Suprapubic skin (tissue), 4 donors: ENCODE results near the gene NCAPH2. TPM values are rescaled to one million over a fixed set of nuclear protein-coding genes. Genes with fewer than 3 reads are reported as not detected.

Experiments used
- DNase-seq, 2 donors: peaks; one replicate each; pipeline ENCODE4 v3.0.0-alpha.2; 2019; ENCODE audit warnings: low spot score in 2 of 2
- H3K27ac ChIP-seq: fragments of 200-600 bp; sonication (generic); one replicate; pipeline ENCODE4 v1.5.1; 2019
- H3K27me3 ChIP-seq: fragments of 200-600 bp; sonication (generic); one replicate; pipeline ENCODE4 v1.5.1; 2019
- H3K36me3 ChIP-seq: fragments of 200-600 bp; sonication (generic); one replicate; pipeline ENCODE4 v1.5.1; 2019
- H3K4me1 ChIP-seq: fragments of 200-600 bp; sonication (generic); one replicate; pipeline ENCODE4 v1.5.1; 2019
- H3K4me3 ChIP-seq: fragments of 200-600 bp; sonication (generic); one replicate; pipeline ENCODE4 v1.5.1; 2019; ENCODE audit warnings: mild to moderate bottlenecking
- H3K9me3 ChIP-seq: fragments of 200-600 bp; sonication (generic); one replicate; pipeline ENCODE4 v1.5.1; 2019
- EP300 ChIP-seq: sonication (generic); formaldehyde crosslinking; IDR thresholded peaks from one replicate; pipeline ENCODE4 v1.6.1; 2017; ENCODE audit warnings: antibody characterized with exemption
- POLR2A ChIP-seq, 2 donors: fragments of 450-650 bp; IDR thresholded peaks; one replicate each; pipeline ENCODE4 v1.6.1; 2017; ENCODE audit warnings: antibody characterized with exemption in 2 of 2, mild to moderate bottlenecking in 2 of 2, moderate library complexity in 2 of 2
- POLR2AphosphoS5 ChIP-seq, 3 donors: sonication (generic); formaldehyde crosslinking; IDR thresholded peaks; one replicate each; pipeline ENCODE4 v1.6.1; 2017; ENCODE audit warnings: antibody characterized with exemption in 3 of 3
- WGBS: methylation state at CpG from one replicate; pipeline ENCODE4 v1.1.5; 2018; 5-methylcytosine and 5-hydroxymethylcytosine counted together
- total RNA-seq, 4 donors: library from RNA; depleted of rRNA; stranded (reverse); fragments of >200 nt; gene quantifications; one replicate each; pipeline ENCODE4 v1.1.0, GENCODE V29; 2016
- TF ChIP-seq, protein P1 (sequence below), 2 donors: fragments of 200-600 bp in 1 of 2; fragments of 450-650 bp in 1 of 2; sonication (generic) in 1 of 2; IDR thresholded peaks; one replicate each; pipeline ENCODE4 v1.5.1; 2016 to 2019; ENCODE audit warnings: antibody characterized with exemption in 2 of 2, mild to moderate bottlenecking in 1 of 2, moderate library complexity in 1 of 2

NCAPH2 gene
- total RNA-seq, 4 donors from 2014 or later = 39.6 to 51.9 (median 50.0) TPM

- no peaks in the 10 kb centered on the region for H3K27me3 ChIP-seq
- peaks cover 51% of the 10 kb centered on the region for H3K36me3 ChIP-seq
- H3K4me1 ChIP-seq = peaks cover 42% of the 10 kb centered on the region
- 100% methylated on average over 6 of the region's 22 CpGs for WGBS
- H3K27ac ChIP-seq = no peak overlapping the region
- H3K9me3 ChIP-seq = no peaks in the 10 kb centered on the region
- no peak for DNase-seq
- no peak overlapping the region for H3K4me3 ChIP-seq
- TF ChIP-seq, protein P1, sequence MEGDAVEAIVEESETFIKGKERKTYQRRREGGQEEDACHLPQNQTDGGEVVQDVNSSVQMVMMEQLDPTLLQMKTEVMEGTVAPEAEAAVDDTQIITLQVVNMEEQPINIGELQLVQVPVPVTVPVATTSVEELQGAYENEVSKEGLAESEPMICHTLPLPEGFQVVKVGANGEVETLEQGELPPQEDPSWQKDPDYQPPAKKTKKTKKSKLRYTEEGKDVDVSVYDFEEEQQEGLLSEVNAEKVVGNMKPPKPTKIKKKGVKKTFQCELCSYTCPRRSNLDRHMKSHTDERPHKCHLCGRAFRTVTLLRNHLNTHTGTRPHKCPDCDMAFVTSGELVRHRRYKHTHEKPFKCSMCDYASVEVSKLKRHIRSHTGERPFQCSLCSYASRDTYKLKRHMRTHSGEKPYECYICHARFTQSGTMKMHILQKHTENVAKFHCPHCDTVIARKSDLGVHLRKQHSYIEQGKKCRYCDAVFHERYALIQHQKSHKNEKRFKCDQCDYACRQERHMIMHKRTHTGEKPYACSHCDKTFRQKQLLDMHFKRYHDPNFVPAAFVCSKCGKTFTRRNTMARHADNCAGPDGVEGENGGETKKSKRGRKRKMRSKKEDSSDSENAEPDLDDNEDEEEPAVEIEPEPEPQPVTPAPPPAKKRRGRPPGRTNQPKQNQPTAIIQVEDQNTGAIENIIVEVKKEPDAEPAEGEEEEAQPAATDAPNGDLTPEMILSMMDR (IDR thresholded peaks at IDR 0.05) = no peak
- TF ChIP-seq POLR2A (IDR thresholded peaks at IDR 0.05) (no peak), POLR2AphosphoS5 (IDR thresholded peaks at IDR 0.05) (no peak), EP300 (no peak)
Observed at GRCh38 chr22:50467773-50468440, 40.1 kb upstream of the NCAPH2 start.

DNA sequence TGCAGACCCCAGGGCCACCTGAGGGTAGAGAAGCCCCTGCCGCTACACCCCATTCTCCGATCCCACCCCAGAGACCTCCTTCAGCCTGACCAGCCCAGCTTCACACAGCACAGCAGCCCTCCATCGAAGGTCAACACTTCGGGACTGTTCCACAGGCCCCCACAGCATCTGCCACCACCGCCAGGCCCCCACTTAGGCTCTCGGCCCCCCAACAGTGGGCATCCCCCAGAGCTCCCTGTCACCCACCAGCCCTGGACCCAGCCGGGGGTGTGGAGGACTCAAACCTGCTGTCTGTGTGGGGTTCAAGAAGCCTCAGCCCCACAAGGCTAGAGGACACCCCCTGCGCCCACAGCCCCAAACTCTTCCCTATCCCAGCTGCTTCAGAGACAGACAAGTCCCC, 39.4 kb upstream of the NCAPH2 start:
- Histone ChIP-seq H3K27me3 (no peaks in the 10 kb centered on the region), H3K9me3 (no peaks in the 10 kb centered on the region), H3K4me1 (peaks cover 49% of the 10 kb centered on the region), H3K27ac (no peak overlapping the region), H3K36me3 (peaks cover 44% of the 10 kb centered on the region), H3K4me3 (no peak overlapping the region)
- WGBS = 100% methylated on average over 3 of the region's 8 CpGs
- TF ChIP-seq POLR2A (IDR thresholded peaks at IDR 0.05) = no peak
- no peak for TF ChIP-seq POLR2AphosphoS5 (IDR thresholded peaks at IDR 0.05)
- TF ChIP-seq EP300 = no peak
- TF ChIP-seq, protein P1 (IDR thresholded peaks at IDR 0.05) = no peak
- no peak for DNase-seq

DNA sequence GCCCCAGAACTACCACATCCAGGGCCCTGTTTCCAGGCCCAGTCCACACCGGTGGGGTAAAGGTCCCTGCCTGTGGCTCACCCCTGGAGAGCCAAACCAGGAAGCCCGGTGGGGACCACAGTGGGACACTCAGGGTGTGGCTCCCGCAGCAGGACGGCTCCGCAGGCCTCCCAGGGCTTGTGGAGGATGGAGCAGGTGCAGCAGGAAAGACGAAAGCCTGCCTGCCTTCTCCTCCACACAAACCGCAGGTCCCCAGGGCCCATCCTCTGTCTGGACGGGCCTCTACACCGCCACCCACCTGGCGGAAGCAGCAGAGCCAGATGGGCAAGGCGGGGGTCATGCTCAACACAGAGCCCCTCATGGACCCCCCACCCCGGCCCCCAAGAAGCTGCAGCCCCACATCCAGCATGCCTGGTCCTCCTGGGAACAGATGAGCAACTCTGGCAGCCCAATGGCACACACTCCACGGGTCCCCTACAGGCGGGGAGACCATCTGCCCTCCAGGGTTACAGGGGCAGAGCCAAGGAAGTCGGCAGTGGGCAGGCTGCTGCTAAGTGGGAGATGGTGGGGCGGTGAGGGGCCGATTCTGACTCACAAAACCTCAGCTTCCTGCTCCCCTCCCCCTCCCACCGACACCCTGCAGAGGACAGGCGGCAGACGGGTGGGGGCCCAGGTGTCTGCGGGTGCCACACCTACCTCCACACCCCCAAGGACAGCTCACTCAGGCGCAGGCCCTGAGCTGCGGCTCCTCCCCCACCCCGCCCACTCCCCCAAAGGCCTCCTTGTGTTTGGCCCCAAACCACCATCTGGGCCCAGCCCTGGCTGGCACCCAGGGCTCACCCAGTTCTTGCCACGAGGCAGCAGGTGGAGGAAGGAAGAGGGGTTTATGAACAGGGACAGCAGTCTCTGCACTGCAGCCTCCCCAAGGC, 38.4 kb upstream of the NCAPH2 start:
- WGBS = no CpG with 5 or more reads among the region's 25 CpGs
- H3K27me3 ChIP-seq = no peaks in the 10 kb centered on the region
- H3K36me3 ChIP-seq = peaks cover 34% of the 10 kb centered on the region
- peak overlapping the region; percentile 11 for H3K4me3 ChIP-seq
- peaks cover 55% of the 10 kb centered on the region for H3K4me1 ChIP-seq
- no peaks in the 10 kb centered on the region for H3K9me3 ChIP-seq
- H3K27ac ChIP-seq = peak overlapping the region; percentile 63
- TF ChIP-seq EP300 (no peak), POLR2AphosphoS5 (IDR thresholded peaks at IDR 0.05) (no peak), POLR2A (IDR thresholded peaks at IDR 0.05) (no peak)
- TF ChIP-seq, protein P1 (IDR thresholded peaks at IDR 0.05) = no peak
- DNase-seq = no peak

- Histone ChIP-seq H3K27ac (peak overlapping the region; percentile 63), H3K27me3 (no peaks in the 10 kb centered on the region), H3K36me3 (peaks cover 25% of the 10 kb centered on the region), H3K4me1 (peaks cover 60% of the 10 kb centered on the region), H3K4me3 (peak overlapping the region; percentile 11), H3K9me3 (no peaks in the 10 kb centered on the region)
- no peak for TF ChIP-seq POLR2AphosphoS5 (IDR thresholded peaks at IDR 0.05)
- TF ChIP-seq EP300 = no peak
- TF ChIP-seq, protein P1 (IDR thresholded peaks at IDR 0.05) = no peak
- TF ChIP-seq POLR2A (IDR thresholded peaks at IDR 0.05) = no peak
- no CpG with 5 or more reads among the region's 6 CpGs for WGBS
- no peak for DNase-seq
Observed at GRCh38 chr22:50470491-50470890, 37.5 kb upstream of the NCAPH2 start.
